HG02840 (cell line): ENCODE data around the gene CTNNA3.
"Not testable (repeated sequence)": the region's sequence is repeated elsewhere in the genome, so short reads cannot be mapped to it uniquely, and the experiment has no call there.

Source experiments
- ATAC-seq: cut with Tn5 transposase; IDR thresholded peaks from one replicate; pipeline ENCODE4 v1.9.1; 2021; ENCODE audit warnings: mild to moderate bottlenecking, moderate library complexity, moderate number of reproducible peaks; ENCODE audit not compliant: unreplicated experiment, low FRiP score

Gene CTNNA3

DNA sequence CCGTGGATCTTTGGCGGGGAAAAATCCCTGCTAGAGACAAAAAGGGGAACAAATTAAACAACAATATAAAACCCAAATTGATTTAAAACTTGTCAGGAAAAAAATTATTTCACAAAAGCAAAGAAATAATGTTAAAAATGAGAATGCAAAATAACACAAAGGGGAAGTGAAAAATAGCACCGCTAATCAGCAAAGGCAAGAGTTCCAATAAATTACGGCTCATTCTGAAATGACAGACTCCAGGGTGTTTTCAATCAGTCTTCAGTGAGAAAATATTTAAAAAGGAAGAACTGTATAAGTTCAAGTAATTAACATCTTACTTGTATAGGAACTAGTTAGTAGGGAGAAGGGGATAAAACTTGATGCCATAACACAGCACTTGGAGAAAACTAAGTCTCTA lies 433.3 kb downstream of the CTNNA3 start:
- no peak for ATAC-seq

DNA sequence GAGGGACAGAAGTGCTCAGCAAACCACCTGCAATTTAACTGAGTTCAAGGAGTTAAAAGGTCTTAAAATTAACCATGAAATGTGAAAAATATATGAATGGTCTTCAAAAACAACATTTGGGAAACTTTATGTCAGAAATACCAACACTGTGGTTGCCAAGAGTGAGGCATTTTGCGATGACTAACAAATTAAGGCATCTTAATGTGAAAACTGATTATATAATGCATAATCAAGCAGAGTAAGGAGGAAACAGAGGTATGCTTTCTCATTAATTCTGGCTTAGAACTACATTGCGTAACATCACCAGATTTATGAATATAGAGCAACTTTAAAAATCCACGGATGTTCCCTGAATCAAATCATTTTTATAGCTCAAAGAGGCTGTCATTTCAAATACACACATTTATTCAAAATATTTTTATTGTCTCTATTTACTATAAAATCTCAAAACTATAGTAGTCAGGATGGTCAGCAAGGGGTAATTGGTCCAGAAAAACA lies 434.6 kb downstream of the CTNNA3 start:
- ATAC-seq = no peak

DNA sequence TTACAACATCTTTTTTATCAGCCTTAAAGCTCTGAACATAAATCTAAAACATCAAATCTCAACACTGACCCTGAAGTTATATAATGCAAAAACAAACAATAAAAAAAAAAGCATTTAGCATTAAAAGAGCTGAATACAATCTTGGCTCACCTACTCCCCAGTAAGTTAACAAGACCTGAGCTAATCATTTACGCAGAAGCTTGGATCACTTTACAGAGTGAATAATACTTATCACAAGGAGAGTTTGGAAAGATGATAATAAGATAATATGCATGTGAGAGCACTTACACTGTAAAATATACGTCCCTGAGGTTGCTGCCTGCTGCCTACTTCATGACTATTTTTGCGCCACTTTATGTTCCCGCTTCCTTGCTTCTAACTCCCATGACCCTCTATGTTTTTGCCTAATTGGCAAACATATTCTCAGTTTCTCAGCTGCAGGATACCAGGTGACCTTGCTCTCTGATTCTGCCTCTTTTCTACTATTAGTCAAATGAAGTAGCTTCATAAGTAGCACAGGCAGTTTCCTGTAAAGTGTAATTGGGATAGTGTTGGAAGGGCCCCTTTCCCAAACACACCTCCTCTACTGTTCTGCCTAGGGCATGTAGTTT lies 436.6 kb downstream of the CTNNA3 start:
- ATAC-seq = no peak

DNA sequence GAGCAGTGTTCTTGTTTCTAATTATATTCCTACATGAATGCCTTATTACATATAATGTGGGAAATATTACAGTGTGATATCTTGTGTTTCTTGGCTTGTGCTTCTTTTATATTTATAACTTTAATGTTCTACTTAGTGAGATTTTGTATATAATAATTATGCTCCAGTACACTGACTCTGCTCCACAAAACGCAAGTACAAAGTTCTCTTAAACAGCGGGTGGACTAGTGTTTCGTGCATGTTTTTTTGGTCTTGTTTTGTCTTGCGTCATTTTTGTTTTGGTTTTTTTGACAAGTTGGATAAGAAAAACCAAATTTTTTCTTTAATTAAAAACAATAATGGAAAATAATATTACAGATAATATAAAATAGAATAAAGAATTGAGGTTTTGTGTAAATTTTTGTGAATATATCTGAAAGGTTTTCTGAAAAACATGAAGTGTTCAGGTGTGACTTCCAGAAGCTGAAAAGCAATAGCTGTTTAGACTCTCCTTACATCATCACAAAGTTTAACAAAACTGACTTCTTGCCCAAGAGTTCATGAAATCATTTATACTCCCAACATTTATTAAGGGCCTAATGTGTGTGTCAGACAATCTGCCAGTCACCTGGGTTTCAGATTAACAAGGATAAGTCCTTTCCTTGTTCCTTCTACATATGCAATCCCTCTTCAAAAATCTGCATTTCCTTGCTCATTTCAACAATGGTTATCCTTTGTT lies 438.4 kb downstream of the CTNNA3 start:
- no peak for ATAC-seq

DNA sequence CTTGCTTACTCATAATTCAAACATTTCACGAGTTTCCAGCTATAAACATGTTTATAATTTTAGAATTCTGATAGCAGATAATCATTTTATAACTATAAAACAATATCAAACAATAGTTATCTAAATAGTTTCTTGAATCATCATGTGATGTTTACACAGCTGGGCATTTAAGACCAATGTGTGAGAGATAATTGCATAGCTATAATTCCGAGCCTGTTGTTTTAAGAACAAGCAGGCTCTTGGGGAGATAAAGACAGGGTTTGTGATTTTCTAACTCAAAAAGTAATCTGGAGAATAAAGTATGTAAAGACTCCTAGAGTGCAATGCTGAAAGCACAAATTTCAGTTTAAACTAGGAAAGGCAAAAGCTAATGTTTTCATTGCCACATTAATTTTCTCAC lies 439.0 kb downstream of the CTNNA3 start:
- ATAC-seq = no peak

DNA sequence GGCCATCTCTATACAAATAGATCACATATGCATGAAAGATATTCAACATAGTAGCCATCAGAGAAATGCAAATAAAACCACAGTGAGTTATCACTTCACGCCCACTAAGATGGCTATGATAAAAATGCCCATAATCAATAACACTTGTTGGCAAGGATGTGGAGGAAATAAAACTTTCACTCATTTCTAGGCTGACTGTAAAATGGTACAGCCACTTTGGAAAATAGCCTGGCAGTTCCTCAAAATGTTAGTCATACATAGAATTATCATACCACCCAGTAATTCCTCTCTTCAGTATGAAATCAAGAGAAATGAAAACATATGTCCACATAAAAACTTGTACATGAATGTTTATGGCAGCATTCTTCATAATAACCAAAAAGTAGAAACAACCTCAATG lies 445.3 kb downstream of the CTNNA3 start:
- ATAC-seq = no peak

DNA sequence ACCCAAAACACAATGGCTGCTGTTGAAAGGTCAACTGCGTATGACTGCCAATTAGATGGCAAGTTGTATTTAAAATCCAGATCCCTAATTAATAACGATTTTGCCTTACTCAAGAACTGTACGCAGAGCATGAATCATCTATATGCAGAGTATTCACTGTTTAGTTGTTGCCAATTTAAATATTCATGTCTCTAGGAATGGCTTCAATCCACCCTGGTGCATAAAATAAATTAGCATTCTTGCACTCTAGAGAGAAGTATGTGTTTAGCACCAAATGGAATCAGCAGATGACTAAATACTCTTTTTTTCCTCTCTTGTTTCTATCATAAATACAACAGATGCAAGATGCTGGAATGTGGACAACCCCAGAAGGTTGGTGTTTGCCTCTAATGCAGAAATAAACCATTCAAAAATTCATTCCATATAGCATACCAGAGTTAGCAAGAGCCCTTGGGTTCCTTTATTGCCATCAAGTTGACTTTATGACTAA lies 449.9 kb downstream of the CTNNA3 start:
- no peak for ATAC-seq

DNA sequence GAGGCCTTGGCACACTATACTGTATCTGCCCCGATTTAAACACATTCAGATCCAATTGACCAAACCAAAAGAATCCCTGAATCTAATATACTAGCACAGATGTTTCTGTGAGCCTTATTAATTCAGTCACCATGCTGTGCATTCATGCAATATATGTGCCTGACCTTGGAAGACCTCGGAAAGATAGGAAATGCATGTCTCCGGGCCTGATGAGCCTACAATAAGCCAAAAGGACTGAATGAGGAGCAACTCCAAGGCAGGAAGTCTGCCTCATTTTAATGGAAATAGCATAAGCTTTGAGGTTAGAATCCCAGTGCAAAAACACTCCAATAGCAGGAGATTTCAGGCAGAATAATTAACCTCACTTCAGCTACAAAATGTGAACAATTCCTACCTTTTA lies 453.5 kb downstream of the CTNNA3 start:
- ATAC-seq = no peak

DNA sequence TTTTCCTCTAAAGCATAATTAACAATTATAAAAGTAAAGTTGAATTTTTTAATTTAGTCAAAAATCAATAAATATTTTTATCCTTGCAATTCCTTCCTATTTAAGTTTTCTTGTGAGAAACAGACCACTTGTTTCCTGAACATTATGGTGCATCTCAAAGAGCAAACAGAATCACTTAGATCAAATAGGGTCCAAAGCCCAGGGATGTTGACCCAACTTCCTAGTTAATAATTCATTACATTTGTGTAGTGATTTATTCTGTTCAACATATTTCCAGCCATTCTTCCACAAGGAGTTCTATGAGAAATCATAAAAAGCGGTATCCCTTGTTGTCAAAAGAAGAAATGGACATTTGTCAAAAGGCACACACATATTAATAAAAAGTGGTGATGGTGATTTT lies 454.5 kb downstream of the CTNNA3 start:
- no peak for ATAC-seq

DNA sequence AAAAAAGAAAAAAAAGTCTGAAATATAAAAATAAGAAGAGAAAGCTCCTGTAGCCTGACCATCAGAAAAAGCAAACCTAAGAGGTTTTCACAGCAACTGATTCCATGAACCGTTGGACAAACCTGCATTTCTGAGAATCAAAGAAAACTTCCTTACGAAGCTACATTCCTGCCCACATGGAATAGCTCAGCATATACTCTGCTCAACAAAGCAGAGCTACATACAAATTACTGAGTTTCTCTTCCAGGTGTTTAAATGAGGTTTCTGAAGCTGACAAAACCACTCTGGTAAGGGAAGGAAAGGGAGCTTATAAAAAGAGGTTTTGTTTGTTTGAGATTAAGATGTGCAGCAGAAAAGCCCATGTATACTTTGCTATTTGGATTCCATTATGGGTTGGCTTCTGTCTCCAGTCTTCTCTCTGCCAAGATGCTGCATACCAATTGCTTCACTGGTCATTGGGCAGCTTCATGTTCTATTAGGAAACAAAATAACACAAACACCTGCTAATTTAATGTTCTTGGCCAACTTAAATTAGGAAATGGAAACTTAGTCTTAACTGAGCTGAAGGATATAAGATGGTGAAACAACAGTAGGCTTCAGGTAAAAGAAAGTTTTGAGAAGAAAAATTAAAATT lies 456.0 kb downstream of the CTNNA3 start:
- ATAC-seq = no peak

DNA sequence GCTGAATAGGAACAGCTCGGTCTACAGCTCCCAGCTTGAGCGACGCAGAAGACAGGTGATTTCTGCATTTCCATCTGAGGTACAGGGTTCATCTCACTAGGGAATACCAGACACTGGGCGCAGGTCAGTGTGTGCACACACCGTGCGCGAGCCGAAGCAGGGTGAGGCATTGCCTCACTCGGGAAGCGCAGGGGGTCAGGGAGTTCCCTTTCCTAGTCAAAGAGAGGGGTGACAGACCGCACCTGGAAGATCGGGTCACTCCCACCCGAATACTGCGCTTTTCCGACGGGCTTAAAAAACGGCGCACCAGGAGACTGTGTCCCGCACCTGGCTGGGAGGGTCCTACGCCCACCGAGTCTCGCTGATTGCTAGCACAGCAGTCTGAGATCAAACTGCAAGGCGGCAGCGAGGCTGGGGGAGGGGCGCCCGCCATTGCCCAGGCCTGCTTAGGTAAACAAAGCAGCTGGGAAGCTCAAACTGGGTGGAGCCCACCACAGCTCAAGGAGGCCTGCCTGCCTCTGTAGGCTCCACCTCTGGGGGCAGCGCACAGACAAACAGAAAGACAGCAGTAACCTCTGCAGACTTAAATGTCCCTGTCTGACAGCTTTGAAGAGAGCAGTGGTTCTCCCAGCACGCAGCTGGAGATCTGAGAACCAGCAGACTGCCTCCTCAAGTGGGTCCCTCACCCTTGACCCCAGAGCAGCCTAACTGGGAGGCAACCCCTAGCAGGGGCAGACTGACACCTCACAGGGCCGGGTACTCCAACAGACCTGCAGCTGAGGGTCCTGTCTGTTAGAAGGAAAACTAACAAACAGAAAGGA lies 465.1 kb downstream of the CTNNA3 start:
- not testable (repeated sequence) for ATAC-seq

DNA sequence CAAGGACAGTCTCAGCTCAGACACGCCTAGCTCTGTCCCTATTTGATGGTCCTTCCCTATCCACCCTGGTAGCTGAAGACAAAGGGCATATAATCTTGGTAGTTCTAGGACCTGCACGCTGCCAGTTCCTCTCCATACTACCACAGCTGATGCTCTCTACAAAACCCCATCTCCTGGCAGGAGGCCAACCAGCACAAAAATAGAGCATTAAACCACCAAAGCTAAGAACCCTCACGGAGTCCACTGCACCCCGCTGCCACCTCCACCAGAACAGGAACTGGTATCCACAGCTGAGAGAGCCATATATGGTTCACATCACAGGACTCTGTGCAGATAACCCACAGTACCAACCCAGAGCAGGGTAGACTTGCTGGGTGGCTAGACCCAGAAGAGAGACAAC lies 470.8 kb downstream of the CTNNA3 start:
- ATAC-seq = no peak

DNA sequence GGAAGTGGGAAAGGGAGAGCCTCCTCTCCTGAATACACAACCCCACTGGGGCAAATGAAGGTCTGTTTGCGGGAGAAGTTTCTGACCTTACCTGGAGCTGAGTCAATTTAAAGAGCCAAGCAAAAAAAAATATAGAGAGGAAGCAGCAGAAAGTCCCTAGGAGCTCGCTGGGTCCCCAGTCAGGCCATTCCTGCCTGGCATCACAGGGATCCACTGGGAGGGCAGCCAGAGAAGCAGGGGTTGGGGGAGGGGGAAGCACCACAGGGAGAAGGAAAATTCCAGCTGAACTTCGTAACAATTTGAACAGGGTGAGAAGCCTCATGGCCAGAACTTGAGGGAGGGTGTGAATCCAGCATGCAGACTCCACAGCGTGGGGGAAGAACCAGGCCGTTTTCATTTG lies 471.4 kb downstream of the CTNNA3 start:
- ATAC-seq = no peak

DNA sequence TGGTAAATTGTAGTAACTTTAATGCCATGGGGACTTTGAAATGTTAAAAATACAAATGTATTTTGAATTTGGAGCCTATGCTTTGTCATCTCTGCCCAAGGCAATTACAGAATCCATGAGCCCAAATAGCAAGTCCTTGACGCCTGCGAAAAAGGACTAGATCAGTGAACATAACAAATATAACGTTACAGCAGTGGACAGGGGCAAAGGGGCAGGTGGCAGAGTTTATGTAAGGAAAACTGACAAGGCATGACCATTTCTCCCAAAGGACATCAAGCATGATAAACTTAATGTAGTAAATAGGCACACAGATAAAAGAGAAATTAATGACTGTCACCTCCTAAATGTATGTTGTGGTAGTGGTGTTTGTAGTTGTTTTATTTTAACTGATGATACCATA lies 473.1 kb downstream of the CTNNA3 start:
- no peak for ATAC-seq

DNA sequence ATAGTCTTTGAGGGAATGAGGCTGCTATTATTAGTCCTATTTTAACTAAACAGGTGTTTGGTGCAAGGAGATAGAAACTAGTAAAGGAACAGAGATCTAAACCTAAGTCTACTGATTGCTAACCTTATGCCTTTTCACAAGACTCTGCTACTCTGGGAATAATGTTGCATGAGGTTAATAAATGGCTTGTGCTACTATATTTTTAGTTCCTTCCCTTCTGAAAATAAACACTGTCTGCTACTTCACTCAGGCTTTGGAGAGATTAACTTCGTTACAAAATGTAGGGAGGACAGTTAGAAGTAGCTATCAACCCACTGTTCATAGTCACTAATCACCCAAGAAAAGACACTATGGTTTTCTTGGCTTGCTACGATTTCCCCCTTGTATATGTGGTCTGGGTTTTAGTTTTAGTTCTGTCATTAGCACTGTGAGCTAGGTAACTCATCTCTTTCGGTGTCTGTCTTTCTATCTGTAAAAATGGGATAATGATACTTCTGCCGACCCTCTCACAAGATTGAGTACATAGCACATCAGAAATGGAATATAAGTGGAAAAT lies 474.0 kb downstream of the CTNNA3 start:
- no peak for ATAC-seq

DNA sequence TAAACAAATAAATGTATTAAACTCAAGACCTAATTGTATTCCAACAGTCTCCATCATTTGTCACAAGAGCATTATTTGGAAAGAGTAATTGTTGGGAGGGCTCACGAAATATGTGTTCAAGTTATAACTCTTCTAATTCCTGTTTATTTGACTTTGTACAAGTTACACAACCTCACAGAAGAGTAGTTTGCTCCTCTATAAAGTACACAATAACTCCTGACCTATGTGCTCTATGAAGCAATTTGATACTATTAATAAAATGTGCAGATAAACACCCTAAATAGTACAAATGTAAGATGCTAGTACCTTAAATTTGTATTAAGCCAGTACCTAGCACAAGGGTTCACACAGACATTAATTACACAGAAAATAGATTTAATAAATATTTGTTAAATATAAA lies 484.3 kb downstream of the CTNNA3 start:
- ATAC-seq = no peak

DNA sequence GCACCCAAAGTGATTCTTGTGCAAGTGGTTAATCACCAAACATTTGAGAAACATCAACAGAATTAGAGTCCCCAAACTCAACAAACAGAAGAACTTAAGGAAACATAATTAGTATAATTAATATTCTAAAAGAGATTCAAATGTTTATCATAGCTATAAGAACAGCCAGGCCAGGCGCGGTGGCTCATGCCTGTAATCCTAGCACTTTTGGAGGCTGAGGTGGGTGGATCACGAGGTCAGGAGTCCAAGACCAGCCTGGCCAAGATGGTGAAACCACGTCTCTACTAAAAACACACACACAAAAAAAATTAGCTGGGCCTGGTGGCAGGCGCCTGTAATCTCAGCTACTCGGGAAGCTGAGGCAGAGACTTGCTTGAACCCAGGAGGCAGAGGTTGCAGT lies 488.1 kb downstream of the CTNNA3 start:
- ATAC-seq = not testable (repeated sequence)

DNA sequence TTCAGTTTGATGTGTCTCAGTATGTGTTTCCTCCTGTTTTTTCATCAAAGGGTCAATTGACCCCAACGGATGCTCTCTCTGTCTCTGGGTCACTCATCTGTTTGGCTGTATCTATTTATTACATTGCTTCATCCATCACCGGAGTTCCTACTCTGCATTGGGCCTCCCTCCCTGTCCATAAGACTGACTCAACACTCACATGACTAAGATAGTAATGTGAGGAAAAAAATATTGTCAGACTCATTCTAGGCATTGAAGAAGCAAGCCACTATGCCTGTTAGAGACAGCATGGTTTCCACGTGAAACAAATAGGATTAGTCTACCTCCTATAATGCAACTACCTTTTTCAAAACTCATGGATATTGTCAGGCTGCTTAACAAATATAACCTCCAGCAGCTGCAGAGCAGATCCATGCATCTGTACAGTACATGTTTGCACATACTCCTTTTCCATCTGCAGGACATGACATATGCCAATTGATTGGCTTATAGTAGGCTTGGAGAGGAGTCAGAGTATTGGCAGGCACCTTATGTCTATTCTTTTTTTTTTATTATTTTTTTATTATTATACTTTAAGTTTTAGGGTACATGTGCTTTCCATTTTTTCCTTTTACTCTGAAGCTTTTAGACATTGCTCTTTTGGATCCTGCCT lies 495.0 kb downstream of the CTNNA3 start:
- ATAC-seq = no peak

DNA sequence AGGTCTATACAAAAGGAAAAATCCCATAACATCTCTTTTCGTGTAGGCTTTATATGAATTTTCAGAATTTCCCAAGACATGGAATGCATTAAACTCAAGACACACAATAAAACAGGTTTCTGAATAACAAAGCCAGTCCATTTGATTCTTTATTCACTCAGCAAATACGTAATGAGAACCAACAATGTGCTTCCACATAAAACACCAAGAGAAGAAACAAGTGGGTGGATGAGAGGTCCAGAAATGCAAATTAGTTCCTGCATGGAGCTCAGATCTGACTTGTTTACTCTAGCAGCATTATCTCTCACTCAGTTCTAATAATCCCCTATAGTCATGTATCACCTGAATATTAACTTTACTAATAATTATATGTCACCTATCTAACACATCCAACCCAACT lies 520.6 kb downstream of the CTNNA3 start:
- ATAC-seq = no peak

DNA sequence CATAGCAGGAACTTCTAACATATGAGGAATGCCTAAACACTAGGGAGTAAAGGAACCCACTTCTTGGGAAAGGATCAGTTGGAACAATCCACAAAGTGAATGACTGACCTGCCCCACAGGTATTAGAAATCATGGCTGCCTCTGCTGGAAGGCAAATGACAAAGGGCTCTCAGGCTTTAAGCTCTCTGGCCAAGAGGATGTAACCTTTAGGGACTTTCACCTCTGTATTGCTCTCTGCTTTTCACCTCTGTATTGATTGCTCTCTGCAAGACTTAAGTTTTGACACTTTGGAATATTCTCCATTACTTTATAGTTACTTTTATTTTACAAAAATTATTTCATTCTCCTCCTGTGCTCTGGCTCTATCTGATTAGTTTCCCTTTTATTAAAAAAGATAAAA lies 522.2 kb downstream of the CTNNA3 start:
- ATAC-seq = no peak
